ENCODE measurements around the gene MOB3A.

Gene MOB3A

GRCh38 chr19:2032296-2032941, 63.7 kb downstream of the MOB3A start:
- peak; percentile 89 for DNase-seq

GRCh38 chr19:2027361-2027760, 68.8 kb downstream of the MOB3A start:
- no peak for DNase-seq

- DNase-seq: no peak
Measured at GRCh38 chr19:2026770-2027169, 69.4 kb downstream of the MOB3A start.

GRCh38 chr19:2022289-2022688, 73.8 kb downstream of the MOB3A start:
- DNase-seq: no peak

- DNase-seq: no peak
Measured at GRCh38 chr19:2021453-2022140, 74.5 kb downstream of the MOB3A start.
